G401 (cell line): Measurements from ENCODE around the gene CNGA1. TPM values are rescaled to one million over a fixed set of nuclear protein-coding genes. Genes with fewer than 3 reads are reported as not detected.
A peak's percentile ranks its signal among the peaks of the same experiment; 100 is the strongest.

ENCODE experiments used
- DNase-seq: peaks from one replicate; pipeline ENCODE4 v3.0.0-alpha.2; 2015; ENCODE audit warnings: low spot score
- in situ Hi-C: cut with HindIII; loops from 2 replicates; pipeline ENCODE4 v1.10.0; 2016; ENCODE audit warnings: low sequenced_read_pairs, mixed read lengths
- total RNA-seq: library from RNA; depleted of rRNA; stranded (reverse); fragments of >200 nt; shearing (Covaris generic); gene quantifications from 2 replicates; pipeline ENCODE4 v1.2.3, GENCODE V29; 2014; rRNA removed

The CNGA1 gene
- total RNA-seq: not detected in 2 replicates

DNA sequence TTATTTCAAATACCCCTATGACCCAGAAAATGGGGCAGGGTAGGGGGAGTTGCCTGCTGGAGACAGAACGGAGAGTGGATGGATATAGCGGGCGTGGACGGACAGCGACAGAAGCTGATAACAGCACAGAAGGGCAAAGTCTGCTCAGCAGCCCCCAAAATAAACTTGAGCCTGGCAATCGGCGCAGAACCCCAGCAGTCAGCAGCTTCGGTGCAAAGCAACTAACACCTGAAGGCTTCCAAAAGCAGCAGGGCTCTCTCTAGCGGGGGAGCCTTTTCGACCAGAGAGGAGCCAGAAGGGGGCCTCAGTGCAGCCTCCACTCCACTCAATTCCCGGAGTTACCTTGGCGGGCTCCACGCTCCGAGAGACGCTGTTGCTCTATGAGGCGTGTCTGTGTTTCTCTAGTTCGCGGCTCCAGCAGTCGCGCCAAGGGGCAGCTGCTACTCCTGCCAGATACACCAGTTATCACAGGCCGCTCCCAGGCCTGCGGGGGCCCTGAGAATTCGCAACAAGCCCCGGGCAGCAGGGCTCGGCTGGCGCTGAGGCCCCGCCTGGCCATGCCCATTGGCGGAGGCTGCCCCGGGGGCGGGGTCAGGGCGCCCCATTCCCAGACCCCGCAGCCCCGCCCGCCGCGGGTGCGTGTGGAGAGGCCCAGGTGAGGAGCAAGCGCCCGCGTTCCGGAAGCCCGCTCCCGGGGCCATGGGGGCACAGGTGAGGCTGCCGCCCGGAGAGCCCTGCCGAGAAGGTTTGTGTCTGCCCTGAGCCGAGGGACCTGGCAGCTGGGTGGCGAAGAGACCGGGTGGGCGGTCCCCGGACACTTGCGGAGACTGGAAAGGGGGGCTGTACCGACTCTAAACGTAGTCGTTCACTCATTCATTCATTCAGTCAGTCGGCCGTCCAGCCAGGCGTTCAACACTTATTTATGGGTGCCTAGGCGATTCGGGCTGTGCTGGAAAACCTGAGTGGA lies at the start of gene CNGA1, which contains the start of gene NIPAL1:
Gene CNGA1 (minus strand): TSS at position 541 of the 967 bp plus-strand sequence. CDS start 63,992 bp downstream, outside the sequence.
Gene NIPAL1 (plus strand): TSS at position 632 of the 967 bp plus-strand sequence. CDS start 68 bp downstream, at position 700.
- in situ Hi-C loops: no loop called here
- DNase-seq: peak; percentile 57

DNA sequence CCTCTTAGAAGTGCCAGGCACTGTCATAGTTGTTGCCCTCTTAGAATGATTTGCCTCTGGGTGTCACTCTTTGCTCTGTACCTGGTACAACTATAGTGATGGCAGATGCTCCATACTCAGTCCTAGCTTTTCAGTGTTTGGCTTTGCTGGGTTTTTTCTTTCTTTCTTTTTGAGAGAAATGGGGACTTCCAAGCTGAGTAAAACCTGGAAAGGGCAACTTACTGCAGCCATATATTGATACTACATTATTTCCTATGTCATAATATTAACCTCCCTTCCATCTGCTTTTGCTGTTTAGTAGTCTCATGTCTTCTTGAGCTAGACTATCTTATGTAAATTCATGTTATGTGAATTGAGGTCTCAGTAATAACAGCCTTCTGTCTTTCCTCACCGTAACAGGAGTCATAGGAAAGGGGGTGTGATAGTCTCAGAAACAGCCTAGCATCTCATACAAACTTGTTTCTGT lies 49.1 kb upstream of the CNGA1 start:
- no peak for DNase-seq
- in situ Hi-C loops: no loop called here

DNA sequence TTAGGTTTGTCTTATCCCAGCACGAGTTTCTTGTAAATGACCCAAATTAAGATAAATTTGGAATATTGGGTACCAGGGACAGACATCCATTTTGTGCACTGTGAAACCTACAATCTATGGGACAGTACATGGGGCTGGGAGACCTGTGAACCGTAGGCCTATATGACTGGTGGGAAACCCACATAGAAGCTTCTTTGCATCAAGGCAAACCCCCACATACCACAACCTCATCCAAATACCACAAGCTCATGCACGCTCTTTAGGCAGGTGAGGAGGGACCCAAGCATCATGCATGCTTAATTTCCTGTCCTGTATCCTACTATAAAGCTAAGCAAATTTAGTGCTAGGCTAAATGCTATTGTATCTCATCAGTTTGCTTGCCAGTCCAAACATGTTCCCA lies 47.9 kb upstream of the CNGA1 start:
- in situ Hi-C loops: no loop called here
- no peak for DNase-seq

DNA sequence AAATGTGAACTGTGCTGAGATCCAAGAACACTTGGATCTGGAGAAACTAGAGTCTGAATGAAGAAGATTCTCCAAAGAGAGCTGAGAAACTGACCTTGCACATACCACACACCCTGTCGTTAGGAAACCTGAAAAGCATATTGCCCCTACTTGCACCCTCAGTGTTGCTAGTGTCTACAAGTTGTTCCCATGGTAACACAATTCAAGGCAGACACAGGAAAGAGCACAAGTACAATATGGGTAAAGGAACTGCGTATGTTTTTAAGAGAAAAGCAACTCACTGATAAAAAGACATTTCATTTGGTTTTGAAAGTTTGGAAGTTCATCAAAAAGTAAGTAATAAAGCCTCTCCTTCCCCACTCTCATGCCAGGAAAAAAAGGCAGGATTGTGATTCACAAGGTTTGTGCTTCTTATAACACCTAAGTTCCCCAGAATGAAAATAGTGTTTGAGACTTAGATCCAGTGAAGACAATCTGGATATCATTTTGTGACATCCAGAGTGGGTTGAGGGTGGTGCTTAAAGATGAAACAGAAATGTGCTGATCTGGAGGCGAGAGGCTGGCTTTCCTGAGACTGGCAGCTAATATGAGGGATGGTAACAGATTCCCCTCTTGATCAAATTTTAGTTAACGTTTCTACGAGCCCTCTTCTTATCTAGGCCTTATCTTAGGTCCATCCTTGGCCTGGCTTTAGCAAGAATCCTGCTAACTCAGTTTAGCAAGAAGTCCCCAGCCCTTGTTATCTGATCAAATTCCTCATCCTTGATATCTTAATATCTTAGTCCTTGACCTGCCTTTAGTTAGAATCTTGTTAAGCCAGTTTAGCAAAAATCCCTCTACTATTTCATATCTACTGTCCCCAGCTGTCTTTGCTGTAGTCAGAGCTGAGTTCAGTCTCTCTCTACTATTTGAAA lies 42.4 kb upstream of the CNGA1 start:
- in situ Hi-C loops: no loop called here
- DNase-seq: no peak

DNA sequence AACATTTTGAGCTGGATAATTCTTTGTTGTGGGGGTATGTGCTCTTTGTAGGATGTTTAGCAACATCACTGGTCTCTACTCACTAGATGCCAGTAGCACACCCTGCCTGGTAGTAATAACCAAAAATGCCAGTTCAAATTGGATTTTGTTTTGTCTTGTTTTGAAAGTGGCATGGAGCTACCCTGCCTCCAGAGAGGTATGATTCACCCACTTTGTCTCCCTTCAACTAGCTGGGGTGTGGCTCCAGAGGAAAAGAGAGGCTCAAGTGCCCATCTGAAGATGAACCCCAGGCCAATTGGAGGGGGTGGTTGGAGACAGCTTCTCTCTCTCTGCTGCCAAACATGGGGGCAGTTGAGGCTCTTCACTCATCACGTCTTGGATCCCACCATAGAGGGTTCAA lies 34.6 kb upstream of the CNGA1 start:
- in situ Hi-C loops: no loop called here

DNA sequence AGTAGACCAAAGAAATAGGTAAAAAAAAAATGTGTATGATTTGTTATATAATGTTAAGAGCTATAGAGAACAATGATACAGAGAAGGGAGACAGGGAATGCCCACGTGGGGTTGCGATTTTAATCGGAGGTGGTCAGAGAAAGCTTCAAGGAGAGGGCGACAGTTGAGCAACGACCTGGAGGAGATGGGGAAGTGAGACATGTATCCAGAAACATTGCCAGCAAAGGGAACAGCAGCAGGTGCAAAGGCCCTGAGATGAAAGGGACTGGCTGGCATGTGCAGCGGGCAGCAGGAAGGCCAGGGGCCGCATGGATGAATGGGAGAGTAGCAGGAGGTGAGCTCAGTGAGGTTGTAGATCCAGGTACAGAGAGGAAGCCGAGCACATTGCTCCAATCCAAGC lies 33.0 kb upstream of the CNGA1 start:
- in situ Hi-C loops: no loop called here
- DNase-seq: no peak

More for the DNA sequence above, 34.6 kb upstream of the CNGA1 start:
- DNase-seq: no peak

DNA sequence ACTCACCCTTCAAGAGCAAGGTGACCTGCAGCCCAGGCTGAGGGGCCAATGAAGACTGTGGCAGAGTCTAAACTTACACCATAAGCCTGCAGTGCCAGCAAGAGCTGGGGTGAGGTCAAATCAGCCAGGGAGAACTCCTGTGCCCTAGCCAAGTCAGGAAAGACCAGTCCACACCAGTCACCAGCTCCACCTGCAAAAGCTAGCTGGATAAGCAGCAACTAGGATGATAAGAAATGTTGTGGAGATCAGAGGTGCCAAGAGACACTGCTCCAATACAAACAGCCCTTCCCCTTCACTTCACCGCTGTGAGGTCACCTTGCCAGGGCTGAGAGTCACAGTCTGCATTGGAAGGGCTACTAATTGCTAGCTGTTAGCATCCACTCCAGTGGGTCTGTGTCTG lies 31.4 kb upstream of the CNGA1 start:
- in situ Hi-C loops: no loop called here

DNA sequence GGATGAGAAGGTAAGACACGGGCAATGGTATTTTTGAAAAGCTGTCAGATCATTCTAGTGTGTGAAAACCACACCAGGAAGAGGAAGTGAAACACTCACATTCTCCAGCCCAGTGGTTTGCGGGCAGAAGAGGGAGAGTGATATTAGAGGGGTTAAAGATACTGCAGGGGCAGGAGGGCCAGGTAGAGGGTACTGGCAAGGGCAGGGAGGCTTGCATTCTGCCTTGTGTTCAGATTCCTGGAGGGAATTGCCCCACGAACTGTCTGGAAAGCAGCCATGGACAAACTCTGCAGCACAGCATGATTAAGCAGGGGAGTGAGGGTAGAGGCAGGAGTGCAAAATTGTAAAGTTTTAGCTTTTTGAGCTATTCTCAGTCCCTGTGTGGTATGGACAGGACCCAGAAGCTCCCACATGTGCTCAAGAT lies 31.0 kb upstream of the CNGA1 start:
- in situ Hi-C loops: no loop called here
- no peak for DNase-seq

More for the DNA sequence above, 31.4 kb upstream of the CNGA1 start:
- DNase-seq: no peak

DNA sequence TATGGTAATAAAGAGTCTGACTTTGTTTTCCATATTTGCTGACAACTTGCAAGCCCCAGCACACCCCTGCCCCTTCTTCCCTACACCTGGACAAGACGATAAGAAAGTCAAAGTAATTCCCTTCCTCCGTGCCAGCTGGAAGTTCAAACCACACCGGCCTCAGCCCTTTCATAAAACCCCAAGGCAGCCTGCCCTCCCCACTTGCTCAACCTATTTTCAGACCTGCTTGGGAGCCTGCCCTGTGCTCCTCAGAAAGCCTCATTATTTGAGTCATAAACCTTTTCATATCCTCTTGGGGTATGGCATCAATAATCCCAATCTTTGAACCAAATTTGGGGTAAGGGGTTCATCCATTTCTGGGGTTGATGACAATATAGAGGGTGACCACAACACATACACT lies 29.6 kb upstream of the CNGA1 start:
- no peak for DNase-seq
- in situ Hi-C loops: no loop called here

DNA sequence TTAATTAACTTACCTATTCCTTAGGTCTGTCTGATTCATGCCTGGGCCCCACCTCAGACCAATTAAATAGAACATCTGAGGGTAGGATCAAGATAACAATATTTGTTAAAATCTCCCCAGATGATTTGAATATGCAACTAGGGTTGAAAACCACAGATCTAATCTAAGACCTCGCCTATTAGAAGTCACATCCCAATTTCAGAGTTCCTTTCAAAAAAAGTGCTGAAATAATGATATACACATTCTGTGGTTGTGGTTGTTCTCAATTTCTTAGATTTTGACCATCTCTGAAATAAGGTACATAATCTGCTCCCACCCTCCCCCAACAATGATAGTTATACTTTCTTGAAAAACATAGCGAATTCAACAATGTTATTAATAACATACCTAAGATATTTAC lies 27.8 kb upstream of the CNGA1 start:
- in situ Hi-C loops: no loop called here

DNA sequence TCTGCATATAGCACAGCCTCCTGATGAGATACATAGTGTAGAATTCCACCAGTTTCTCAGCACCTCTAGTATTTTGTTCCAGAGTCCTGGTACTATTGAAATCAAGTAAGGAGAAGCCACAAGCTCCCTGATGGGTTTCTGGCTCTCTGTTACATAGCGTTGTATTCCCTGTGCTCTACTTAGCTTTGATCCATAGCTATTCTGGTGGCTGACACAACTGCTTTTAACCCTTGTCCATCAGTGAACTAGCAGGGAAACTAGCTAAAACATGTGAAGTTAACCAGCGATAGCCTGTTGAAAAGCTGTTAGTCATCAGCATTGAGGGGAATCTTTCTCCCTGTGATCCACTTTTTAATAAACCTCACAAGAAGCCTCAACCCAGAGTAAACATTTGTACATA lies 27.0 kb upstream of the CNGA1 start:
- no peak for DNase-seq
- in situ Hi-C loops: no loop called here

More for the DNA sequence above, 27.8 kb upstream of the CNGA1 start:
- DNase-seq: no peak

DNA sequence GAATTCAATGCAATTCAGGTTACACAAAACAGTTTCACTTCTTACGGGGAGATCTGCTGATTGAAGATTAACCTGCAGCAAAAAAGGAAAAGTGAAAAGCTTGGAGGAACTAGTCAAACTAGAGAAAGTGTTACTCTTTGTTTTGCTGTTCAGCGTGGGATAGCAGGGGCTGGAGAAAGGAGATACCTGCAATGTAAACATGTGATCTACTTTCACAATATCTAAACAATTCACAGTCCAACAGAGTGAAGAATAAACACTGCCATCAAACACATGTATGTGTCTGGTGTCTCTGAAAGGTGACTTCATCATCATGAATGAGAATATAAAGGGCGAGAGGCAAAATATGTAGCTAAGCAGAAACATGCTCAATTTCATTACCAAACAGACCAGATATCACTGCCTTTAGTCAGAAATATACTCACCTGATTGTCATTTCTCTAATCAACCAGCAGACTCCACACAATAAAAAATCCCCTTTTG lies 26.5 kb upstream of the CNGA1 start:
- in situ Hi-C loops: no loop called here
- DNase-seq: no peak

DNA sequence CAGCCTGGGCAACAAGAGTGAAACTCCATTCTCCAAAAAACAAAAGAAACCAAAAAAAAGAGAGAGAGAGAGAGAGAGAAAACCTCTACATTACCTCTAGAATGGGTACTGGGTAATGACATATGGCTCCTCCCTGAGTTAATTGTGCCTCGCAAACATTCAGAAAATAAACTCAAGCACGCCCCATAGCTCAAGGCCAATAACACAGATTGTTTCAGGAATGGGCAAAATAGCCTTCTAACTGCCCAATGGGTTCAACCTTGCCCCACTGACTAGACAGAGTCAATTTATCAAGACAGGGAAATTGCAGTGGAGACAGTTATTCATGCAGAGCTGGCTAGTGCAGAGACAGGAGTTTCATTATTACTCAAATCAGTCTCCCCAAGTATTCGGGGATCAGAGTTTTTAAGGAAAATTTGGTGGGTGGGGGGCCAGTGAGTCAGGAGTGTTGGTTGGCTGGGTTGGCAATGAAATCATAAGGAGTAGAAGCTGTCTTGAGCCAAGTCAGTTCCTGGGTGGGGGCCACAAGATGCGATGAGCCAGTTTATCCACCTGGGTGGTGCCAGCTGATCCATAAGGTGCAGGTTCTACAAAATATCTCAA lies 25.2 kb upstream of the CNGA1 start:
- no peak for DNase-seq
- in situ Hi-C loops: no loop called here

DNA sequence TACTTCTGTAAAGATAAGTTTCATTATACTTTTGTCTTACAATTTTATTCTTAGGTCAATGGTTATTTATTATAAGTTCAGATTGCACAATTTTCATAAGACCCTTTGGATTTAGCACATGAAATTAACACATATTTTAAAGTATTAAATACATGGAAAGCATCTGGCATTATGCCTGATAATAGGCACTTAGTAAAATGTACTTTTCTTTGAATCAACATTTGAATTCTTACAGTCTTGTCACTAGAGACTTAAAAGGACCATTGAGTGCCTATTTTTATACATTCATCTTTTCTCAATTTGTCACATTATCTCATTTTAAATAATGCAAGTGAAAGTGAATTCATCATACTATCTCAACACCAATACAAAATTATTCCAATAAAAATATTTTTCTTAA lies 23.1 kb upstream of the CNGA1 start:
- no peak for DNase-seq

DNA sequence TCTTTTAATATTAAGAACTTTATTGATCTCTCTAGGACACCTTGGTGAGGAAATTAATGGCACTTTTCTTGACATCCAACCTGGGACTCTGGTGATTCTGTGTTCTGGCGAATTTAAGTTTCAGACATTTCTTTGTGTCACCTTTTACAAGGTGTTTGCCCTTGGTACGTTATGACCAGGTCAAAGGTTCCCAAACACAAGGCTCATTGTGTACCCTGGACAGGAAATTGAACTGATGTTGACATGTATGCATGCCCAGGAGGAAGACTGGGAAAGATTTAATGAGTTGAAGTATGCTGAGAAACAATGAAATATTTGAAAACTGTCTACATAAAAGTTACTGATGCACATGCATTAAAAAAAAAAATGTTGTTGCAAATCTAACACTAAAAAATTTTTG lies 22.2 kb upstream of the CNGA1 start:
- DNase-seq: no peak
- in situ Hi-C loops: no loop called here

More for the DNA sequence above, 23.1 kb upstream of the CNGA1 start:
- in situ Hi-C loops: no loop called here

DNA sequence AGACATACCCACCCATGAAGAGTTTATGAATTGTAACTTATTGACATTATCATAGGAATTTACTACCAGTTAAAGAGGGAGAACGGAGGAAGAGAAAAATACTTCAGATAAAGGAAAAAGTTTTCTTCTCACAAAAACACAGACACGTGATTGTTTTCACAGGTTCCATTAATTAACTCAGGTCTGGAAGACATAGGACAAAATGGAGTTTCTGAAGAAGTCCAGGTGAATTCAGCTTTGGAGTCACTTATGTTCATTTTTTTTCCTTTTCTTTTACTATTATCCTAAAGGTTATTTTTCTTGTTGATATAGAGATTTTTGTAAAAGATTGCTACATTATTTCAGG lies 20.6 kb upstream of the CNGA1 start:
- DNase-seq: no peak
- in situ Hi-C loops: no loop called here

DNA sequence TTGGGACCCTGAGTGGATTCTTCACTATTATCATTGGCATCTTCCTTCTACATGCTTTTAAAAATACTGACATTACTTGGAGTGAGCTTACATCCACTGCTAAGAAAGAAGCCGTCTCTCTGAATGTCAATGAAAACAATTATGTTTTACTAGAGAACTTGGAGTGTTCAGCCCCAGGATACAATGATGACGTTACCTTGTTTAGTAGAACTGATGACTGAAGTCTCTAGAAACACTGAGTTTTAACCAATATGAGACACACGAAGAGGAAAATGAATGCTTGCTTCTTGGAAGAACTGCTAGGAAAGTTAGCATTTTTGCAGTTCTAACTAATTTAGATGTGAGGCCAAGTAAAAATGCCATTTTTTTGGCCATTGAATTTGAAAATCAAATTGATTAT lies 19.5 kb upstream of the CNGA1 start:
- in situ Hi-C loops: no loop called here
- DNase-seq: no peak

DNA sequence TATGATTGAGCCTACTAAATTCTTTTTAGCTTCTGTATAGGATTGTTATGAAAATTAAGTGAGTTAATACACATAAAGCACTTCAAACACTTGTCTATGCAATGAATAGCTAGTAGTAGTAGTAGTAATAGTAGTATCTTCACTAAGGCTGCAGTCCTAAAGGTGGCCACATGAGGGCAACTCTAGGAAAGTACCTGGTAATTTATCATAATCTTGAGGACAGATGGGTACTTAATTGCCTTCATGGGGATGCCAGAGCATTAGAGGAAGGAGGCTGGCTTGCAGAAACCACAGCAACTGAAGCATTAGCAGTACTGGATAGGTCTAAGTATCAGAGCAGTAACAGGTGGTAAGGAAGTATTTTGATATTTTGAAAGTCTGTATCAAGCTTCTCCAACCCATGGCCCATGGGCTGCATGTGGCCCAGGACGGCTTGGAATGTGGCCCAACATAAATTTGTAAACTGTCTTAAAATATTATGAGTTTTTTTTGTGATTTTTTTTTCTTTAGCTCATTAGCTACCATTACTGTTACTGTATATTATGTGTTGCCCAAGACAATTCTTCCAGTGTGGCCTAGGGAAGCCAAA lies 17.4 kb upstream of the CNGA1 start:
- in situ Hi-C loops: no loop called here
- DNase-seq: no peak

DNA sequence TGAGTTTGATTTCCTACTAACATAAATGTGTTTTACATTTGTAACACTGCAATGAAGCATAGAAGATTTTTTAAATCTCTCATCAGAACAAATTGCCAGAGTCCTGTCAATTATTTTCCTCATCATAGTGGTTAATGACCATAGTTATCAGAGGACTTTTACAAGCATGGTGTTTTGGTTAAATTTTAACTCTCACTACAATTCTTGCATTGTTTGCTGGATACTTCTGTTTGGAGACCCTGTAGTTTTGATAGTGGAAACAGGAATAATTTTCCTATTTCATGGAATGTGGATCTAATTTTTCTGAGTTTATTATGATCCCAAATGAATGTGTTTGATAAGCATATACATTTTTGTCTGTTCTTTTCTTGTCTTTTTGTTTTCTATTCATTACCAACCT lies 16.9 kb upstream of the CNGA1 start:
- in situ Hi-C loops: no loop called here
- DNase-seq: no peak
